GM19372 (cell line): ENCODE results near the gene RTEL1.

Experiments used
- ATAC-seq: cut with Tn5 transposase; IDR thresholded peaks from one replicate; pipeline ENCODE4 v1.9.1; 2021; ENCODE audit warnings: mild to moderate bottlenecking, low read depth, moderate library complexity; ENCODE audit not compliant: unreplicated experiment

Gene RTEL1

DNA sequence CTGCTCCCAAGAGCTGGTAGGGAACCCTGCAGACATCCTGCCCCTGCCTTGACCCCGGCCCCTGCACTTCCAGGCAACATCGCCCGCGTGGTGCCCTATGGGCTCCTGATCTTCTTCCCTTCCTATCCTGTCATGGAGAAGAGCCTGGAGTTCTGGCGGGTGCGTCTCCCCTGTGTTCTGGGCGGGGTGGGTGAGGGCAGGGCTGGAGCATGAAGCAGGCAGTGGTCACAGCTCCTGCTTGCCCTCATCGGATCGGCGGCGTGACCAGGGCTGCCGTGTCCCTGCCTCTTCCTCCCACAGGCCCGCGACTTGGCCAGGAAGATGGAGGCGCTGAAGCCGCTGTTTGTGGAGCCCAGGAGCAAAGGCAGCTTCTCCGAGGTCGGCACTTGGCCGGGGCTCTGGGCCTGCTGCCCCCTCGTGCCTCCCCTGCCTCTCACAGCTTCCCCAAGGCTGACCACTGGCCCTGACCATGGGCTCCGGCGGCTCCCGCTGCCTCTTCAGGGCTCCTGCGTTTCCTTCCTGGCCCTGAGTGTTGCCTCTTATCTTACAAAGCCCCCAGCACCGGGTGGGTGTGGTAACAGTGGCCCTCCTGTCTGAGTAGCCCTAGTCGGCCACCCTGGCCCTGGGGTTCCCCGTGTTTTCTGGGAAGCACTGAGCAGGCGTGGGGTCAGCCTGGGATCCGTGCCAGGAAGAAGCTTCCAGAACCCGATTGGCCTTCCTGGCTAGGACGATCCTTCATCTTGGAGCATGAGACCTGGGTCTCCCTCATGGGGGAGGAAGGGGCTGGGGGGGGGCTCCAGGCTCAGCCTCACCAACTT, 30.3 kb downstream of the RTEL1 start:
- ATAC-seq, result no peak

DNA sequence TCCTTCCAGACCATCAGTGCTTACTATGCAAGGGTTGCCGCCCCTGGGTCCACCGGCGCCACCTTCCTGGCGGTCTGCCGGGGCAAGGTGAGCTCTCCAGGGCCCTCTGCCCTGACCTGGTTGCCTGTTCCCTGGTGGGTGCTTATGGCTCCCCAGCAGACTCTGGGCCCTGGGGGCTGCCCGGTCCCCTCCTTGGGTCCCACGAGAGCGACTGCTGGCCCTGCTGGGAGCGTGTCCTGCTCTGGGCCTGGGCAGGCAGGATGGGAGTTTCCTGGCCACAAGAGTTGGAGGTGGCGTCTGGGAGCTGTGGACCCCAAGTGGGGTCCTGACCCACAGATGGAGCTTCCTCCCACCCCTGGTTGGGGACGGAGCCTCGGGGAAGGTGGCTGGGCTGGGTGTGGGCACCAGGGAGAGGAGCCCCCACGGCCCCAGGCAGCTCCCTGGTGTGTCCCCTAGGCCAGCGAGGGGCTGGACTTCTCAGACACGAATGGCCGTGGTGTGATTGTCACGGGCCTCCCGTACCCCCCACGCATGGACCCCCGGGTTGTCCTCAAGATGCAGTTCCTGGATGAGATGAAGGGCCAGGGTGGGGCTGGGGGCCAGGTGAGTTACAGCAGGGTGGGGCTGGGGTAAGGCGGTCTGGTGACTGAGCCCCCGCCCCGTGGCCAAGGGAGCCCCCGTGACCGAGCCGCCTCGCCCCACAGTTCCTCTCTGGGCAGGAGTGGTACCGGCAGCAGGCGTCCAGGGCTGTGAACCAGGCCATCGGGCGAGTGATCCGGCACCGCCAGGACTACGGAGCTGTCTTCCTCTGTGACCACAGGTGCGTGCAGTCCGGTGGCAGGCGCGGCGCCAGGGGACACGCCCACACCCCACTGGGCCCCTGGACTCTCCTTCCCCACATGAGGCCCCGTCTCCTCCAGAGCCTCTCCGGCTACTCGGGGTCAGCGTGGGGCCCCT, 31.2 kb downstream of the RTEL1 start:
- no peak for ATAC-seq

DNA sequence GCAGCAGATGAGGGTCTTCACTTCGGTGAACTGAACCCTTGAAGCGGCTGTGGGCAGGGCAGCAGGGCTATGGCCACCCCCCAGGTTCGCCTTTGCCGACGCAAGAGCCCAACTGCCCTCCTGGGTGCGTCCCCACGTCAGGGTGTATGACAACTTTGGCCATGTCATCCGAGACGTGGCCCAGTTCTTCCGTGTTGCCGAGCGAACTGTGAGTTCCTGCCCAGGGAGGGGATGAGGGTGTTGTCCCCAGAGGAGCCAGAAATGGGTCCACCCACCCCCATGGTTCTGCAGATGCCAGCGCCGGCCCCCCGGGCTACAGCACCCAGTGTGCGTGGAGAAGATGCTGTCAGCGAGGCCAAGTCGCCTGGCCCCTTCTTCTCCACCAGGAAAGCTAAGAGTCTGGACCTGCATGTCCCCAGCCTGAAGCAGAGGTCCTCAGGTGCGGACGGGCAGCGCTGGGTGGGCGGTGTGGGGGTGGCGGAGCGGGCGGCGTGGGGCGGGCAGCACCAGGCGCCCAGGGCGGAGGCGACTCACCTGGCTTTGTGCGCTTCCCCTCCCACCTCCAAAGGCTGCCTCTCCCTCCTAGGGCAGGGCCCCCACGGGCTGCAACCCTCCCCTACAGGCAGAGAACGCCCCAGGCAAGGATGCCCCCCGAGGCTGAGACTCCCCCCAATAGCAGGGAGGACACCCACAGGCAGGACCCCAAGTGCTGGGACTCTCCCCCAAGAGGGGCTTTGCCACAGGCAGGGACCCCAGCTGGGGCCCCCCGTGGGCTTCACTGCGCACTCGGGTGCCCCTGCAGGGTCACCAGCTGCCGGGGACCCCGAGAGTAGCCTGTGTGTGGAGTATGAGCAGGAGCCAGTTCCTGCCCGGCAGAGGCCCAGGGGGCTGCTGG, 32.1 kb downstream of the RTEL1 start:
- ATAC-seq, result no peak

DNA sequence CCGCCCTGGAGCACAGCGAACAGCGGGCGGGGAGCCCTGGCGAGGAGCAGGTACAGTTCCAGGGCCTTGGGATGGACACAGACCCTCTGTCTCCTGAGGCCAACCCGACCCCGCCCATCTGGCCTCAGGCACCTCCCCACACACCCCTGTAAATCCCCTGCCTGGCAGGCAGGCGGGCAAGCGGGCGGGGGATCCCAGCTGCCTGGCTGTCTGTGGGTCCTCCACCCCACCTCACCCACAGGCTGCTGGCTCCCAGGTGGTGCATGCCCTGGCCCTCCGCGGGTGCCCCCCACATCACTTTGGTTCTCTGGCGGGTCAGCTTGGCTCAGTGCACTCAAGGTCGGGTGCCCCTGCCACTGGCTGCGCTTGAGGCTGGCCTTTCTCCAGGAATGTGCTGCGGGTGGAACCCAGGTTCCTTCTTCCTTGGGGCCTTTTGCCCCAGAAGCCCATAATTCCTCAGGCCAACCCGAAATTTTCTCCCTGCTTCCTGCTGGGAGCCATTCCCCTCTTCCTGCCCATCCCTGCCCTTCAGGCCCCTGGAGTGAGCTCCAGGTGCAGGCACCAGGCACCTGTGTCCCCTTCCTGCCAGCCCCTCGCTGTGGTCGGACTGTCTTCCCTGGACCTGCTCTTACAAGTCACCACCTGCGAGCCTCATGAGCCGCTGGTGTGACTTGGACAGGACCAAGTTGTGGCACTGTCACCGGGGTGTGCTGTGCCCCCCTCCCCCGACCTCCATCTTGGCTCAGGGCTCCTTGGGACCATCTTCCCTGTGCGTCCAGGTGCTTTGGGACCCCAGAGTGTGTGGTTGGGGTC, 33.0 kb downstream of the RTEL1 start:
- ATAC-seq, result no peak

DNA sequence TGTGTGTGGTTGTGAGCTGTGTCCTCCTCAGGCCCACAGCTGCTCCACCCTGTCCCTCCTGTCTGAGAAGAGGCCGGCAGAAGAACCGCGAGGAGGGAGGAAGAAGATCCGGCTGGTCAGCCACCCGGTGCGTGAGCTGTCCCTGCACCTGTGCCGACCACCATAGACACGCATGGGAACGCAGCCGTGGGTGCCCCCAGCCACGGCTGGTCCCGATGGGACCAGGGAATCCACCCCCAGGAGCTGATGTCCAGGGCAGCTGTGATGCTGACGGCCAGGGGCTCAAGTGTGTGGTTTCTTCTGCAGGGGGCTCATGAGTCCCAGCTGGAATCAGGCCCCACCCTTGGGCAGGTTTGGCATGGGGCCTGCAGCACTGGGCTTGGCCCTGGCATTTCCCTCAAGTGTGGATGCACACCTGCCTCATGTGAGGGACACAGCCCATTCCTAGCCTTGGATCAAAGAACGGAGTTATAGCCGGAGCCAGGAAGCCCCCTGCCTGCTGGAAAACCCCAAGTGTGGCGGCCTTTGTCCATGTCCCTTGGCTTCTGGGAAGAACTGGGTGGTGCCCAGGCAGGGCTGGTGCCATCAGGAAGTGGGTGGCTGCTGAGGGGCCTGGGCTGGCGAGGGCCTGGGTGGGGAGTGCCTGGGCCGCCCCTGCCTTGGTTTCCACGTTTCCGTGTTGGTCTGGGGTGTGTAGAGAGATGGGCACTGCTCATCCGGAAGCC, 33.8 kb downstream of the RTEL1 start:
- no peak for ATAC-seq

DNA sequence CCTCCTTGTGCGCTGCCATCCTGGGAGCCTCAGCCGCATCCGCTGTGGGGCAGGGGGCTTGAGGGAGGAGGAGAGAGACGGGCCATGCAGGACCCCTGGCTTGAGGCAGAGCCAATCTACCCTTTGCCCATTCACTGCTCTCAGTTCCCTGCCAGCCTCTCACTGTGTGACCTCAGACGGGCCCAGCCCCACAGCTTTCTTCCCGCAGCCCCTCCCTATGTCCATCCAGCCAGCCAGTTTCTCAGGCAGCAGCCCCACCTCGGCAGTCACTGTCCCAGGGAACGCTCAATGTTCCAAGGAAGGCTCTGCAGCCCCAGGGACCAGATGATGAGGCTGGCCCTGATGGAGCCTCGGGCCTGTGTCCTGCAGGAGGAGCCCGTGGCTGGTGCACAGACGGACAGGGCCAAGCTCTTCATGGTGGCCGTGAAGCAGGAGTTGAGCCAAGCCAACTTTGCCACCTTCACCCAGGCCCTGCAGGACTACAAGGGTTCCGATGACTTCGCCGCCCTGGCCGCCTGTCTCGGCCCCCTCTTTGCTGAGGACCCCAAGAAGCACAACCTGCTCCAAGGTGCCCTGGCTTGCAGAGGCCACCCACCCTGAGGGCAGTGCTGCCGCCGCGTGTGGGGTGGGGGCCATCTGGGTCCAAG, 34.4 kb downstream of the RTEL1 start:
- ATAC-seq, result no peak

DNA sequence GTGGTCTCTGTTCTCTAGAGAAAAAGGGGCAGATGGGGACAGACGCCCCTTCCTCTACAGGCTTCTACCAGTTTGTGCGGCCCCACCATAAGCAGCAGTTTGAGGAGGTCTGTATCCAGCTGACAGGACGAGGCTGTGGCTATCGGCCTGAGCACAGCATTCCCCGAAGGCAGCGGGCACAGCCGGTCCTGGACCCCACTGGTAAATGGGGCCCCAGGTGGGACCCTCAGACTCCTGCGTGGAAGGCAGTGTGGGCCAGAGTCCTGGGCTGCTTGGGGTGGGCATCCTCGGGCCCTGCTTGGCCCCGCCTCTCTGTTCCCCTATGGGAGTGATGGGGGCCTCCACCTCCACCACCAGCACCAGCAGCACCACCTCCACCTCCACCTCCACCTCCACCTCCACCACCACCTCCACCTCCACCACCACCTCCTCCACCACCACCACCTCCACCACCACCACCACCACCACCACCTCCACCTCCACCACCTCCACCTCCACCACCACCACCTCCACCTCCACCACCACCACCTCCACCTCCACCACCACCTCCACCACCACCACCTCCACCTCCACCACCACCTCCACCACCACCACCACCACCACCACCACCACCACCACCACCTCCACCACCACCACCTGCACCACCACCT, 35.1 kb downstream of the RTEL1 start:
- no peak for ATAC-seq

DNA sequence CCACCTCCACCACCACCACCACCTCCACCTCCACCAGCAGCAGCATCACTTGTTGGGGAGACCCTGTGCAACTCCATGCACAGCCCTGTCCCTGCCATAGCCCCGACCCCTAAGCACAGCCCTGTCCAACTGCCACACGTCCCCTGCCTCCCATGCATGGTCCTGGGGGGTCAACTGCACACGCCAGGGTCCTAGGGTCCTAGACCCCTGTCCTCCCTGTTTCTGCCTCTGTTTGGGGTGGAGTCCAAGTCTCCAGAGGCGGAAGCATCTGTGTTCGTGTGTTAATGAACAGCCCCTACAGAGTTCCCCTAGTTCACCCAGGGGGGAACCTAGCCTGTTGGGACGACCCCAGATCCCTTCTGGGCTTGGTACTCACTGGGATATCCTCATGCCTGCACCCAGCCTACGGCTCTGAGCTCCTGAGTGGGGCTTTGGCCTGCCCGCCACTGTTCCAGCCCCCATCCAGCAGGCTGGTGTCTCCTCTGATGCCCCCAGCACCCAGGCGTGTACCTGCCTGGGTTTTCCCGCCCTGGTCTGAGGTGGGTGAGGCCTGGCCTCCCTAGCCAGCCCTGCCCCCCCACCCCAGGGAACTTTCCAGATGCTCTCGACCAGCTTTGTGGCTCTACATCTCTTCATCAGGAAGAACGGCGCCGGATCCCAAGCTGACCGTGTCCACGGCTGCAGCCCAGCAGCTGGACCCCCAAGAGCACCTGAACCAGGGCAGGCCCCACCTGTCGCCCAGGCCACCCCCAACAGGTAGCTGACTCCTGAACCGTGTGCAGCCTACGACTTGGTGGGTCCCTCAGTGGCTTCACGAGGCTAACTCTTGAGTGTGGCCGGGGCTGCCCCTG, 35.8 kb downstream of the RTEL1 start:
- ATAC-seq, result no peak

DNA sequence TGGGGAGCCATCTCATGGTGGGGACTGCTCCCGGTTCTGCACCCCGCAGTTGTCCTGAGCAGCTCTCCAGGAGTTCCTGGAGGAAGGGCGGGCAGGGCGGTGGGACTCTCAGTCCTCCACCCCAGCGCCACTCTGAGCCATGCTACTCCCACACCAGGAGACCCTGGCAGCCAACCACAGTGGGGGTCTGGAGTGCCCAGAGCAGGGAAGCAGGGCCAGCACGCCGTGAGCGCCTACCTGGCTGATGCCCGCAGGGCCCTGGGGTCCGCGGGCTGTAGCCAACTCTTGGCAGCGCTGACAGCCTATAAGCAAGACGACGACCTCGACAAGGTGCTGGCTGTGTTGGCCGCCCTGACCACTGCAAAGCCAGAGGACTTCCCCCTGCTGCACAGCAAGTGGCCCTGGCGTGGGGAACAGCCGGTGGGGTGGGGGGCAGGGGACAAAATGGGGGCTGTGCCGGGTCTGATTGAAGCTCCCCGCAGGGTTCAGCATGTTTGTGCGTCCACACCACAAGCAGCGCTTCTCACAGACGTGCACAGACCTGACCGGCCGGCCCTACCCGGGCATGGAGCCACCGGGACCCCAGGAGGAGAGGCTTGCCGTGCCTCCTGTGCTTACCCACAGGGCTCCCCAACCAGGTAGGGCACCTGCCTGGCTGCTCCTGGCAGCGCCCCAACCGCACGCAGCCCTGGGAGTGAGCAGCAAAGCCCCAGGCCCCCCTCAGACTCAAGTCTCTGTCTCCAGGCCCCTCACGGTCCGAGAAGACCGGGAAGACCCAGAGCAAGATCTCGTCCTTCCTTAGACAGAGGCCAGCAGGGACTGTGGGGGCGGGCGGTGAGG, 36.7 kb downstream of the RTEL1 start:
- ATAC-seq, result no peak

DNA sequence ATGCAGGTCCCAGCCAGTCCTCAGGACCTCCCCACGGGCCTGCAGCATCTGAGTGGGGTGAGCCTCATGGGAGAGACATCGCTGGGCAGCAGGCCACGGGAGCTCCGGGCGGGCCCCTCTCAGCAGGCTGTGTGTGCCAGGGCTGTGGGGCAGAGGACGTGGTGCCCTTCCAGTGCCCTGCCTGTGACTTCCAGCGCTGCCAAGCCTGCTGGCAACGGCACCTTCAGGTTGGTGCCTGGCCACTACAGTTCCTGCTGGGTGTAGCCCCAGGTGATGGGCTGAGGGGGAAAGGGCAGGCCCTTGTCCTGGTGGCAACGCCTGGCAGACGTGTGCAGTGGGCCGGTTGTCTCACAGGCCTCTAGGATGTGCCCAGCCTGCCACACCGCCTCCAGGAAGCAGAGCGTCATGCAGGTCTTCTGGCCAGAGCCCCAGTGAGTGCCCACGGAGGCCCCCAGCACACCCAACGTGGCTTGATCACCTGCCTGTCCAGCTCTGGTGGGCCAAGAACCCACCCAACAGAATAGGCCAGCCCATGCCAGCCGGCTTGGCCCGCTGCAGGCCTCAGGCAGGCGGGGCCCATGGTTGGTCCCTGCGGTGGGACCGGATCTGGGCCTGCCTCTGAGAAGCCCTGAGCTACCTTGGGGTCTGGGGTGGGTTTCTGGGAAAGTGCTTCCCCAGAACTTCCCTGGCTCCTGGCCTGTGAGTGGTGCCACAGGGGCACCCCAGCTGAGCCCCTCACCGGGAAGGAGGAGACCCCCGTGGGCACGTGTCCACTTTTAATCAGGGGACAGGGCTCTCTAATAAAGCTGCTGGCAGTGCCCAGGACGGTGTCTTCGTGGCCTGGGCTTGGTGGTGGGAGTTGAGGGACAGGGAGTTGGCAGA, 37.6 kb downstream of the RTEL1 start:
- no peak for ATAC-seq

DNA sequence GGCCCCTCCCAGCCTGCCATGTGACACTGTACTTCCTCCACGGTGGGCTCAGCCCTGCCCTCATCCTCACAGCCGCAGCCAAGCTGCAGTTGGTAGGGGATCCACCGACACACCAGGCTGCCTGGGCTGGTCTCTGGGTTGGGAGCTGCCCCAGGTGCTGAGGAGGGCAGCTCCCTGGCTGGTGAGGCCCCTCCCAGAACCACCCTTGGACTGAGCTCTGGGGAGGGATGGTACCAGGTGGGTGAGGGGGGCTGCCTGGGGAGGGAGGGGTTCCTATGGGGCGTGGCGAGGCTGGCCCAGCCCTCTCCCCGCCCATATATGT, 38.2 kb downstream of the RTEL1 start:
- no peak for ATAC-seq

DNA sequence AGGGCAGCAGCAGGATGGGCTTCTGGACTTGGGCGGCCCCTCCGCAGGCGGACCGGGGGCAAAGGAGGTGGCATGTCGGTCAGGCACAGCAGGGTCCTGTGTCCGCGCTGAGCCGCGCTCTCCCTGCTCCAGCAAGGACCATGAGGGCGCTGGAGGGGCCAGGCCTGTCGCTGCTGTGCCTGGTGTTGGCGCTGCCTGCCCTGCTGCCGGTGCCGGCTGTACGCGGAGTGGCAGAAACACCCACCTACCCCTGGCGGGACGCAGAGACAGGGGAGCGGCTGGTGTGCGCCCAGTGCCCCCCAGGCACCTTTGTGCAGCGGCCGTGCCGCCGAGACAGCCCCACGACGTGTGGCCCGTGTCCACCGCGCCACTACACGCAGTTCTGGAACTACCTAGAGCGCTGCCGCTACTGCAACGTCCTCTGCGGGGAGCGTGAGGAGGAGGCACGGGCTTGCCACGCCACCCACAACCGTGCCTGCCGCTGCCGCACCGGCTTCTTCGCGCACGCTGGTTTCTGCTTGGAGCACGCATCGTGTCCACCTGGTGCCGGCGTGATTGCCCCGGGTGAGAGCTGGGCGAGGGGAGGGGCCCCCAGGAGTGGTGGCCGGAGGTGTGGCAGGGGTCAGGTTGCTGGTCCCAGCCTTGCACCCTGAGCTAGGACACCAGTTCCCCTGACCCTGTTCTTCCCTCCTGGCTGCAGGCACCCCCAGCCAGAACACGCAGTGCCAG, 38.7 kb downstream of the RTEL1 start, which contains the start of gene TNFRSF6B:
Gene TNFRSF6B, plus strand, starts transcription at position 25 of the 729 bp plus-strand sequence. Its CDS starts 116 bp downstream, at position 141.
- ATAC-seq, result no peak

DNA sequence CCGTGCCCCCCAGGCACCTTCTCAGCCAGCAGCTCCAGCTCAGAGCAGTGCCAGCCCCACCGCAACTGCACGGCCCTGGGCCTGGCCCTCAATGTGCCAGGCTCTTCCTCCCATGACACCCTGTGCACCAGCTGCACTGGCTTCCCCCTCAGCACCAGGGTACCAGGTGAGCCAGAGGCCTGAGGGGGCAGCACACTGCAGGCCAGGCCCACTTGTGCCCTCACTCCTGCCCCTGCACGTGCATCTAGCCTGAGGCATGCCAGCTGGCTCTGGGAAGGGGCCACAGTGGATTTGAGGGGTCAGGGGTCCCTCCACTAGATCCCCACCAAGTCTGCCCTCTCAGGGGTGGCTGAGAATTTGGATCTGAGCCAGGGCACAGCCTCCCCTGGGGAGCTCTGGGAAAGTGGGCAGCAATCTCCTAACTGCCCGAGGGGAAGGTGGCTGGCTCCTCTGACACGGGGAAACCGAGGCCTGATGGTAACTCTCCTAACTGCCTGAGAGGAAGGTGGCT, 39.3 kb downstream of the RTEL1 start:
- ATAC-seq, result no peak

DNA sequence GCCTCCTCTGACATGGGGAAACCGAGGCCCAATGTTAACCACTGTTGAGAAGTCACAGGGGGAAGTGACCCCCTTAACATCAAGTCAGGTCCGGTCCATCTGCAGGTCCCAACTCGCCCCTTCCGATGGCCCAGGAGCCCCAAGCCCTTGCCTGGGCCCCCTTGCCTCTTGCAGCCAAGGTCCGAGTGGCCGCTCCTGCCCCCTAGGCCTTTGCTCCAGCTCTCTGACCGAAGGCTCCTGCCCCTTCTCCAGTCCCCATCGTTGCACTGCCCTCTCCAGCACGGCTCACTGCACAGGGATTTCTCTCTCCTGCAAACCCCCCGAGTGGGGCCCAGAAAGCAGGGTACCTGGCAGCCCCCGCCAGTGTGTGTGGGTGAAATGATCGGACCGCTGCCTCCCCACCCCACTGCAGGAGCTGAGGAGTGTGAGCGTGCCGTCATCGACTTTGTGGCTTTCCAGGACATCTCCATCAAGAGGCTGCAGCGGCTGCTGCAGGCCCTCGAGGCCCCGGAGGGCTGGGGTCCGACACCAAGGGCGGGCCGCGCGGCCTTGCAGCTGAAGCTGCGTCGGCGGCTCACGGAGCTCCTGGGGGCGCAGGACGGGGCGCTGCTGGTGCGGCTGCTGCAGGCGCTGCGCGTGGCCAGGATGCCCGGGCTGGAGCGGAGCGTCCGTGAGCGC, 39.9 kb downstream of the RTEL1 start:
- no peak for ATAC-seq
